ENCODE data around the gene RUFY1.
"Not testable (repeated sequence)": the region's sequence is repeated elsewhere in the genome, so short reads cannot be mapped to it uniquely, and the experiment has no call there.

Gene RUFY1

DNA sequence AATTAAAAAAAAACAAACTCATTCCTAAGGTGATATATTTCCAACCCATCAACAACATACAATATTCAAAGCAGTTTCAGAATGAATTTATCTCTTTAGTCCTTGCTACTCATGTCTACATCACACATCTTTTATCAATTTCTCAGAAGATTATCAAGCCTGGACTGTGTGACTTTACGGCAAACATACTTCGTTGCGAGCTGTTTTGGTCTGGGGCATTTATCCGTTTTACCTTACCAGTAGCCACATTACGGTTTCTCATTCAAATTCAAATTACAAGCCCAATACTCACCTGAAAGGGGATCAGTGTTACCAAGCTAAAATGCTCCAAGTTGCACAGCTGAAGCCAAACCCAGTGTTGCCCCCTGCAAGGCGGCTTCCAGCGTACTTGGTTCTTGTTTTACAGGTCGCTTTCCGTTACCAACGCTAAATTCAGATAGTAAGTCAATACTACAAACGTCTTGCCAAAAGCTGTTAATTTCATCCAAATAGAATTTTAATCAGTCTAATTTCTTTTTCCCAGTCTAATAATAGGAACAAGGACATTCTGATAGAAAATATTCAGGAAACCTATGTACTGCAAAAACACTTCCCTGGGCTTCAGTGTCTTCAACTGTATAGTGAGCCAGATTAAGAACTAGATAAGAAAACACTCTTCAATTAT, 71.3 kb downstream of the RUFY1 start:
- no peak for DNase-seq (ENCODE audit: low spot score)

- DNase-seq (ENCODE audit: low spot score): peak; percentile 99
These were observed 72.9 kb downstream of the RUFY1 start, which contains the start of gene HNRNPH1 for GRCh38 chr5:179623003-179623905. Gene HNRNPH1 (minus strand): TSS chr5:179623671. CDS start chr5:179623133, 538 bp downstream.

GRCh38 chr5:179623906-179624741, 73.8 kb downstream of the RUFY1 start:
- no peak for DNase-seq (ENCODE audit: low spot score)

DNA sequence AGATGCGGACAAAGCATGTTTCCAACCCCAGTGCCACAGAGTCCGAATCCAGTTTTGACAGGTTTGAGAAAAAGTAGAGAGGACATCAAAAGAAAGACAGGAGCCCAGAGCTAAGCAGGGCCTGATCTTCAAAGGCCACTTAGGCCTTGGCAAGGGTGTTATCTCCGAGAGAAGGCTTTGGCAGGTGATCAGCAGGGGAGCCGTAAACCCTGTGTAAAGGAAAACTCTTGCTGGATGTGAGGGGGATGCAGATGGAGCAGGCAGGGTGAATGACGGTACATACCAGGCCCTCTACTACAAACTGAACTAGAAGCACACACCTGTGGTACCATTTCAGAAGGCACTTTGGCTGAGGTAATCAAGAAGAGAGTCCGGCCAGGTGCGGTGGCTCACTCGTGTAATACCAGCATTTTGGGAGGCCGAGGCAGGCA, 74.5 kb downstream of the RUFY1 start:
- no peak for DNase-seq (ENCODE audit: low spot score)

DNA sequence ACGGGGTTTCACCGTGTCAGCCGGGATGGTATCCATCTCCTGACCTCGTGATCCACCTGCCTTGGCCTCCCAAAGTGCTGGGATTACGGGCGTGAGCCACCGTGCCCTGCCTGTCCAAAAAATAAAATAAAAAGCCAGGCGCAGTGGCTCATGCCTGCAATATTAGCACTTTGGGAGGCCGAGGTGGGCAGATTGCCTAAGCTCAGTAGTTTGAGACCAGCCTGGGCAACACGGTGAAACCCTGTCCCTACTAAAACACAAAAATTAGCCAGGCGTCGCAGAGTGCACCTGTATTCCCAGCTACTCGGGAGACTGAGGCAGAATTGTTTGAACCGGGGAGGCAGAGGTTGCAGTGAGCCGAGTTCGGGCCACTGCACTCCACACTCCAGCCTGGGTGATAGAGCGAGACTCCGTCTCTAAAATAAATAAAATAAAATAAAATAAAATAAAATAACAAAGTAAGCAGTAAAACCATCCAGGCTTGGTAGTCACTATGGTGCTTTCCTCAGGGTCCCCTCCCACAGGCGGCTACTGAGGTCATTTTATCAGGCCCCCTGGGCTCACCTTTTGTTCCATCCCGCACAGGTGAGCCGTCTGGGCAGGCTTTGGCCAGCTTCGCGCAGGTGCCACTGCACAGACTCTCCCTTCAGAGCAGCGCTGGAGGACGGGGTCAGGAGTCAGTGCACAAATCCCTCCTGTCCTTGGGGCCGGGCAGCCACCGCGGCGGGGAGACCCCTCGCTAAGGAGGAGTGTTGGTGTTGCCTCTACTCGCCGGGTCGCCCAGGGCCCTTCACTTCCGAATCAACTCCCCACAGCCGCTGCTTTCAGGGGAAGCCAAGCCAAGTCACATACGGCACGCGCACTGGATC, 83.4 kb downstream of the RUFY1 start:
- DNase-seq (ENCODE audit: low spot score): not testable (repeated sequence)

- DNase-seq (ENCODE audit: low spot score): not testable (repeated sequence)
These were observed 84.2 kb downstream of the RUFY1 start for GRCh38 chr5:179634370-179635172.

GRCh38 chr5:179639296-179639695, 88.9 kb downstream of the RUFY1 start:
- not testable (repeated sequence) for DNase-seq (ENCODE audit: low spot score)

- not testable (repeated sequence) for DNase-seq (ENCODE audit: low spot score)
These were observed 91.4 kb downstream of the RUFY1 start for GRCh38 chr5:179641745-179642144.

GRCh38 chr5:179642626-179643025, 92.3 kb downstream of the RUFY1 start:
- DNase-seq (ENCODE audit: low spot score): not testable (repeated sequence)

DNA sequence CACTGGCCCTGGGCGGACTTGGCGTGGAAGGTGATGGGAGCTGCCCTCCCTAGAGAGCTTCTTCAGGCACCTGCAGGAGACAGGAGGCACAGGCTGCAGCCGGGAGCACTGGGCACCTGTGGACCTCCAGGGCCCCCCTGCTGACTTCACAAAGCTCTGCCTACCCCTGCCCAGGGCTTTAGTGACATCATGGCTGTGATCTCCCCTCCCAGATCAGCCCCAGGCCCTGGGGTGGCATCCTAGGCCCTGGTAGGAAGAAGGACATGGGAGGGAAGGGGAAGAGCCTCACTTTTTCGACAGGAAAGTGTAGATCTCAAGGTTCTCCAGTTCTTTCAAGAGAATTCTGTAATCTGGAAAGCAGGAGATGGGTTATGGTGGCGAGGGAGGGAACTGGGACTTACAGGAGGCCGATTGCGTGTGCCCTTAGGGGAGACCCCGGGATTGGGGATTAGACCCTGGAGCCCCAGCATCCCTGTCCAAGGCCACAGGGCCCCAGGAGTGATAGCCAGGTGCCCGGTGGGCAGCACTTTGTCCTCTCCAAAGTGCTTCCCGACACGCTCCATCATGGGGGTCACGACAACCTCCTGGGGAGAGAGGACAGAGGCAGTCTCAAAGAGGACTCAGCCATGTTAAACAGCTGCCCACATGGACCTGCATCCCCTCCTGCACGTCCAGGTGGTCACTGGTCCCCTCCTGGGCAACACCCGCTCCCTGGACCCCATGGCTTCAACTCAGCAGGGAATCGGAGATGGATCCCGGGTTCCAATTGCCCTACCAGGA, 93.0 kb downstream of the RUFY1 start:
- not testable (repeated sequence) for DNase-seq (ENCODE audit: low spot score)

- not testable (repeated sequence) for DNase-seq (ENCODE audit: low spot score)
These were observed 94.4 kb downstream of the RUFY1 start for GRCh38 chr5:179644766-179645165.

DNA sequence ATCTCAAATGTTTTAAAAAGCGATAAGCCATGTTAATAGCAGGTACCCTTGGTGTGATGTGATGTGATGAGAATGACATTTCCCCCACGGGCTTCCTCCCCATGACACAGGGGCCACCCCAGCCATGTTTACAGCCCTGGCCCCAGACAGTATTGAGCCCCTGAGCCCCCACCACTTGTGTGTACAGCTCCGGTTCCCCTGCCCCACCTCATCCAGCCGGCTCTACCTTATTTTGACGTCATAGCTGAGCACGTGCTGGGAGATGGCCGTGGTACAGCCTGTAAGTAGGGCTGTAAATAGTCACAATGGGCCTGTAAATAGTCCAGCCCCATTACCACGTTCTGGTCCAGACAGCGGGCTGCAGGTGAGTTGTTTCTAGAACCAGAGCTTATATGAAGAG, 98.1 kb downstream of the RUFY1 start:
- no peak for DNase-seq (ENCODE audit: low spot score)

DNA sequence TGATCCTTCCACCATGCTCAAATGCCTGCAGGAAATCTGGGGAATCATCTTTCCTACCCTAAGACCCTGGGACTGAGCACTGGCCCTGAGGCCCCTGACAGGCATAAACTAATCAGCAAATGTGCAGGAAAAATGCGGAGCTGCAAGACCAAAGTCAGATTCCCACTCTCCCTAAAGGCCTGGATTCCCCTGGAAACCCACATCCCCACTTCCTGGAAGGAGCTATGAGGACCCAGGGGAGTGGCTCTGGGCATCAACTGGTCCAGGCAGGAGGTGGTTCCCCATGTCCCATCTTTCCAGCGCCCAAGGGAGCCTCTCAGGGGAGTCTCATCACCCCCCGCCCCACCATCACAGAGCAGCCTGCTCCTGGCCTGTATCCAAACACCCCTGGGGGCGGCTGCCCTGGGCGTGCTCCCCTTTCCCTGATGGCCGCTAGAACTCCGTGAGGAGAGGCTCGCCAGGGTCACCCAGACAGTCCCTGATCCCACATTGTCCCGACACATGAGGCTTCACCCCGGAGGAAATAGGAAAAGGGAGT, 98.9 kb downstream of the RUFY1 start:
- not testable (repeated sequence) for DNase-seq (ENCODE audit: low spot score)

- not testable (repeated sequence) for DNase-seq (ENCODE audit: low spot score)
These were observed 99.9 kb downstream of the RUFY1 start for GRCh38 chr5:179650245-179650644.

DNA sequence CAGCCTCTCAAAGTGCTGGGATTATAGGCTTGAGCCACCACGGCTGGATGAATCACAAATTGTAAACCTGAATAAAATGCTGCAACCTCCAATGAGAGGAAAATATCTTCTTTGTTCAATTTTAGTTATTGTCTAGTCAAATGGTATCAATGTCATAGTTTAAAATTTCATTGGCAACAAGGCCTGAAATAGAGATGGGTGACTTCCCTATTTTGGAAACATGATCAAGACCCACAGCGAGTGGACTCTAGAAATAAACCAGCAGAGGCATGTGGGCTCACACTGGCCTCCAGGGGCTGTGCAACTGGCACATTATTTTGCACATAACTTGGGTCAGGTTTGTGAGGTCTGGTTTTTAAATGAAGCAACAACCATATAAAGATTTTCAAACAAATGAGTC, 102.8 kb downstream of the RUFY1 start:
- DNase-seq (ENCODE audit: low spot score): not testable (repeated sequence)

DNA sequence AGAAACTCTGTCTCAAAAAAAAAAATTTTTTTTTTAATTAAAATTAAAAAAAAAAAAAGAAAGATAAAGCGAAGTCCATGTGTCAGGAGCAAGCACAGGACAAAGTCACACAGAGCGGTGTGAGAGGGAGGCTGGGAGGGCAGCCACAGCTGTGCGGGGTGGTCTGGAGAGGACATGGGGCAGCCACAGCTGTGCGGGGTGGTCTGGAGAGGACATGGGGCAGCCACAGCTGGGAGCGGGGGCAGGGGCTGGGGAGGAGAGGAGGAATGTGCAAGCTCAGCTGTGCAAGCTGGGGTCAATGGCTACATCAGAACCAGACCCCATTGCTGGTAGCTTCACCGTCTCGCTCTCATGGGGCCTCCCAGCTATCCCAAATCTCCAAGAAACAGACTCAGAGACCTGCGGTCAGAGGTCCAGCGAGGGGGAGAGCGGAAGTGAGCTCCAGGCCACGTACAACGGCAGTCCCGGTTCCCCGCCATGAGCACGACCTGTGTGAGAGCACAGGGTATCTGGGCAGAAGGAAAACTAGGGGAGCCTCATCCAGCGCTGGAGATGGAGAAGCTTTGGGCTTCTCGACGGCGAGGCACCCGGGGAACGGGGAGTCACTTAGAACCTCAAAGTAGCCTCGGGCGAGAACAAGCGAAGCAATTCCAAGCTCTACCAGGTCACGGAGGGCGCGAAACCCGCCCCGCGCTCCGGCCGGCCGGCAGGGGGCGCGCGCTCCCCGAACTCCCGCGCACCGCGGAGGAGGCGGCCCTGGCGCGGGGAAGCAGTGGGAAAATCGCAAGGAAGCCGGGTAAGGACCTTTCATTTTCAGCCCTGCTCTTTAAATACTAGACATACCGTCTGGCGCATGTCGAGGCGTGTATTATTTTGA, 107.2 kb downstream of the RUFY1 start:
- DNase-seq (ENCODE audit: low spot score): not testable (repeated sequence)

- not testable (repeated sequence) for DNase-seq (ENCODE audit: low spot score)
These were observed 108.0 kb downstream of the RUFY1 start for GRCh38 chr5:179658179-179658856.
